GM18868 (cell line): Measurements from ENCODE around the gene TXNRD1.
A peak's percentile ranks its signal among the peaks of the same experiment; 100 is the strongest.

Experiments
- ATAC-seq: cut with Tn5 transposase; IDR thresholded peaks from one replicate; pipeline ENCODE4 v1.9.1; 2021; ENCODE audit warnings: mild to moderate bottlenecking, moderate library complexity; ENCODE audit not compliant: unreplicated experiment

Gene TXNRD1

GRCh38 chr12:104345234-104346066, 129.9 kb downstream of the TXNRD1 start:
- ATAC-seq: no peak

- no peak for ATAC-seq
Observed at GRCh38 chr12:104347374-104348075, 131.9 kb downstream of the TXNRD1 start.

- ATAC-seq: no peak
Observed at GRCh38 chr12:104348283-104348993, 132.9 kb downstream of the TXNRD1 start.

GRCh38 chr12:104348994-104349494, 133.5 kb downstream of the TXNRD1 start:
- no peak for ATAC-seq

- no peak for ATAC-seq
Observed at GRCh38 chr12:104350211-104351056, 134.9 kb downstream of the TXNRD1 start.

- ATAC-seq: no peak
Observed at GRCh38 chr12:104351057-104351983, 135.7 kb downstream of the TXNRD1 start.

- no peak for ATAC-seq
Observed at GRCh38 chr12:104352106-104352713, 136.6 kb downstream of the TXNRD1 start.

- peak; percentile 85 for ATAC-seq
Observed at GRCh38 chr12:104353012-104353981, 137.7 kb downstream of the TXNRD1 start.

- no peak for ATAC-seq
Observed at GRCh38 chr12:104354167-104354867, 138.7 kb downstream of the TXNRD1 start.

GRCh38 chr12:104354868-104355570, 139.4 kb downstream of the TXNRD1 start:
- ATAC-seq: no peak

- ATAC-seq: no peak
Observed at GRCh38 chr12:104355630-104356029, 140.1 kb downstream of the TXNRD1 start.

- ATAC-seq: no peak
Observed at GRCh38 chr12:104356231-104357115, 140.9 kb downstream of the TXNRD1 start.

- no peak for ATAC-seq
Observed at GRCh38 chr12:104357421-104357952, 141.9 kb downstream of the TXNRD1 start.

GRCh38 chr12:104358353-104359003, 142.9 kb downstream of the TXNRD1 start:
- peak; percentile 70 for ATAC-seq

GRCh38 chr12:104359216-104359615, 143.6 kb downstream of the TXNRD1 start:
- no peak for ATAC-seq
